IMR-90 (cell line): ENCODE measurements around the gene PIGBOS1. TPM values are rescaled to one million over a fixed set of nuclear protein-coding genes. Genes with fewer than 3 reads are reported as not detected.

Source experiments
- ATAC-seq: fragments of 200-7000 bp; cut with Tn5 transposase; 2 replicates; pipeline ENCODE4 v1.9.1; 2020; ENCODE audit warnings: low read depth, mild to moderate bottlenecking, moderate library complexity
- BruUV-seq: library from RNA; stranded (reverse); fragments of 400-500 nt; replicated peaks from 2 replicates; lab custom pipeline; 2021; lab: Mats Ljungman, UMichigan
- CTCF ChIA-PET: fragments of 300-600 bp; formaldehyde crosslinking; extraction: SDS; loops from one replicate; lab custom pipeline; 2021; ENCODE audit warnings: antibody characterized with exemption; lab: Yijun Ruan, JAX
- POLR2A ChIA-PET: fragments of 300-600 bp; sonication (Branson Sonifier 250); formaldehyde crosslinking; loops from one replicate; lab custom pipeline; 2022; ENCODE audit warnings: antibody characterized with exemption; ENCODE audit not compliant: unreplicated experiment; lab: Charles Lee
- DNase-seq: peaks from one replicate; pipeline ENCODE4 v3.0.0; 2013
- H2AFZ ChIP-seq: replicated peaks from 2 replicates; pipeline ENCODE3; 2013; ENCODE audit warnings: low read length, mild to moderate bottlenecking; ENCODE audit not compliant: poor library complexity
- H2AK5ac ChIP-seq: 2 replicates; pipeline ENCODE4 v1.6.1; 2013; ENCODE audit warnings: low read depth, low read length, inconsistent platforms
- H2AK9ac ChIP-seq: replicated peaks from 2 replicates; pipeline ENCODE3; 2013; ENCODE audit warnings: mild to moderate bottlenecking, low read depth, low read length, moderate library complexity; ENCODE audit not compliant: poor library complexity
- H2BK120ac ChIP-seq: 2 replicates; pipeline ENCODE4 v1.6.1; 2013; ENCODE audit warnings: low read depth, low read length, inconsistent platforms
- H2BK15ac ChIP-seq: 3 replicates; pipeline ENCODE4 v1.6.1; 2013; ENCODE audit warnings: low read depth, low read length, inconsistent platforms
- H2BK20ac ChIP-seq: 2 replicates; pipeline ENCODE4 v1.6.1; 2013; ENCODE audit warnings: low read depth, mild to moderate bottlenecking, inconsistent platforms, low read length, moderate library complexity
- H2BK5ac ChIP-seq: 2 replicates; pipeline ENCODE4 v1.6.1; 2013; ENCODE audit warnings: mild to moderate bottlenecking, low read depth, low read length, inconsistent platforms; ENCODE audit not compliant: poor library complexity, severe bottlenecking
- H3K14ac ChIP-seq: replicated peaks from 2 replicates; pipeline ENCODE4 v1.6.1; 2013; ENCODE audit warnings: low read depth, low read length, inconsistent platforms
- H3K18ac ChIP-seq: 2 replicates; pipeline ENCODE4 v1.6.1; 2013; ENCODE audit warnings: low read depth, low read length, control low read depth
- H3K23ac ChIP-seq: 2 replicates; pipeline ENCODE4 v1.6.1; 2013; ENCODE audit warnings: low read depth, low read length, inconsistent platforms
- H3K27ac ChIP-seq: 2 replicates; pipeline ENCODE4 v1.5.1; 2013; ENCODE audit warnings: mild to moderate bottlenecking, control low read depth, low read length; ENCODE audit not compliant: insufficient read depth
- H3K27me3 ChIP-seq: 2 replicates; pipeline ENCODE4 v1.6.1; 2013; ENCODE audit warnings: low read length; ENCODE audit not compliant: control insufficient read depth, insufficient read depth
- H3K36me3 ChIP-seq: 2 replicates; pipeline ENCODE4 v1.6.1; 2013; ENCODE audit warnings: low read length, mixed read lengths; ENCODE audit not compliant: control insufficient read depth, insufficient read depth
- H3K4ac ChIP-seq: 2 replicates; pipeline ENCODE4 v1.6.1; 2013; ENCODE audit warnings: low read depth, low read length, inconsistent platforms
- H3K4me1 ChIP-seq: 2 replicates; pipeline ENCODE4 v1.6.1; 2013; ENCODE audit warnings: low read length, mixed read lengths; ENCODE audit not compliant: control insufficient read depth, insufficient read depth
- H3K4me2 ChIP-seq: 2 replicates; pipeline ENCODE4 v1.6.1; 2013; ENCODE audit warnings: low read depth, mild to moderate bottlenecking, control low read depth, low read length, moderate library complexity
- H3K4me3 ChIP-seq: 2 replicates; pipeline ENCODE4 v1.5.1; 2013; ENCODE audit warnings: low read depth, mild to moderate bottlenecking, control low read depth, low read length, moderate library complexity; ENCODE audit not compliant: insufficient read depth
- H3K56ac ChIP-seq: 2 replicates; pipeline ENCODE4 v1.6.1; 2013; ENCODE audit warnings: low read length, inconsistent platforms; ENCODE audit not compliant: insufficient read depth; ENCODE audit errors: extremely low read depth
- H3K79me1 ChIP-seq, 2 experiments: 2 replicates each; pipeline ENCODE4 v1.6.1; 2013; ENCODE audit warnings: low read length in 2 of 2, inconsistent platforms in 1 of 2, low read depth in 1 of 2
- H3K9ac ChIP-seq: 2 replicates; pipeline ENCODE4 v1.6.1; 2013; ENCODE audit warnings: low read depth, low read length, control low read depth
- H3K9me1 ChIP-seq: 2 replicates; pipeline ENCODE4 v1.6.1; 2013; ENCODE audit warnings: low read length, inconsistent platforms; ENCODE audit not compliant: insufficient read depth
- H3K9me3 ChIP-seq: 2 replicates; pipeline ENCODE4 v1.6.1; 2013; ENCODE audit warnings: low read length; ENCODE audit not compliant: control insufficient read depth, insufficient read depth
- H4K20me1 ChIP-seq: 2 replicates; pipeline ENCODE4 v1.6.1; 2013; ENCODE audit warnings: low read length, inconsistent platforms; ENCODE audit not compliant: insufficient read depth
- H4K5ac ChIP-seq: 2 replicates; pipeline ENCODE4 v1.6.1; 2013; ENCODE audit warnings: mild to moderate bottlenecking, low read depth, low read length, control low read depth
- H4K8ac ChIP-seq, 2 experiments: 2 replicates each; pipeline ENCODE4 v1.6.1; 2013; ENCODE audit warnings: low read depth in 2 of 2, low read length in 2 of 2, control low read depth in 1 of 2, inconsistent platforms in 1 of 2
- H4K91ac ChIP-seq: 2 replicates; pipeline ENCODE4 v1.6.1; 2013; ENCODE audit warnings: low read depth, low read length, inconsistent platforms; ENCODE audit not compliant: insufficient read depth
- RCOR1 ChIP-seq: IDR thresholded peaks from 2 replicates; pipeline ENCODE4 v1.6.1; 2012; ENCODE audit warnings: mild to moderate bottlenecking, low read length, improper control_type of control experiment; ENCODE audit not compliant: insufficient replicate concordance
- WGBS, 2 experiments: methylation state at CpG; one replicate each; pipeline versions ENCODE4 v1.1.5 to v1.1.7; 2013; ENCODE audit warnings: missing lambda C conversion rate in 2 of 2; ENCODE audit not compliant: insufficient read length in 1 of 2; ENCODE audit errors: extremely low coverage in 2 of 2; 5-methylcytosine and 5-hydroxymethylcytosine counted together
- dilution Hi-C: fragments of 300-500 bp; cut with HindIII; formaldehyde crosslinking; loops from one replicate; pipeline ENCODE4 v1.14.3; 2018; ENCODE audit warnings: low sequenced_read_pairs; ENCODE audit not compliant: unreplicated experiment
- in situ Hi-C: fragments of 300-500 bp; cut with MboI; formaldehyde crosslinking; loops from 3 replicates; pipeline ENCODE4 v1.14.3; 2019; ENCODE audit warnings: low sequenced_read_pairs, inconsistent platforms, mixed read lengths
- intact Hi-C: fragments of 100-400 bp; cut with micrococcal nuclease; formaldehyde crosslinking; loops from 2 replicates; pipeline ENCODE4 v1.10.0; 2022
- polyA plus RNA-seq, 3 experiments: library from polyadenylated mRNA; depleted of rRNA; stranded (reverse); fragments of >200 nt; gene quantifications; 2 replicates each; pipeline ENCODE4 v1.2.3, GENCODE V29; 2012; ENCODE audit warnings: low replicate concordance in 1 of 3
- total RNA-seq: library from RNA; depleted of rRNA; stranded (reverse); fragments of >200 nt; gene quantifications from 2 replicates; pipeline ENCODE4 v1.2.3, GENCODE V29; 2012

PIGBOS1 gene
- total and polyA plus RNA-seq, 2 of the 4 experiments (the other 2 are of a cell fraction), result 11.7 to 12.7 TPM

DNA sequence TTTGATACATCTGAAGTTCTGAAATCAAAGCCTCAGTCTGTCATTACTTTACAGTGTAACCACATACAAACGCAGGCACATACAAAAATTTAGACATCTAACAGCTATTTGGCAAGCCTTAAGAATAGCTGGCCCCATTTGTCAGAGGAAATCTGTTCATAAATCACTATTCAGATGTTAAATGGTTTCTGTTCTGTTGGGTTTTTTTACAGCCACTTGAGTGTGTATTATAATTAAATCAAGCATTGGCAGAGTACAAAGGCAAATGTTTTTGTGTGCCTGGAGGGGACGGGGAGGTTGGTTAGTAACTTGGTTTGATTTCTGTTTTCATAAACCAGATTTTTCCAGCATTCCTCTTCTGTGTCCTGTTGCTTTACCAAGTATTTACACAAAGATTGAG, 24.2 kb upstream of the PIGBOS1 start:
- no peak overlapping the region for H3K4ac ChIP-seq
- H3K79me1 ChIP-seq, result no peaks in the 10 kb centered on the region; a peak in 1 of 4 replicates
- H2BK20ac ChIP-seq, result no peak overlapping the region
- ChIA-PET CTCF (no interaction called here), POLR2A (no interaction called here)
- H3K9ac ChIP-seq, result no peak overlapping the region
- H2AK9ac ChIP-seq, result no peak overlapping the region
- no peak overlapping the region for H2AFZ ChIP-seq
- ATAC-seq (peak; percentile 49), DNase-seq (no peak)
- no peak overlapping the region for H3K18ac ChIP-seq
- no peak overlapping the region for H4K8ac ChIP-seq
- H3K56ac ChIP-seq, result no peak overlapping the region
- no peaks in the 10 kb centered on the region for H3K27me3 ChIP-seq
- H3K9me3 ChIP-seq, result no peaks in the 10 kb centered on the region
- H2BK5ac ChIP-seq, result no peak overlapping the region
- H3K23ac ChIP-seq, result no peak overlapping the region
- no peak overlapping the region for H3K4me3 ChIP-seq
- no peaks in the 10 kb centered on the region for H3K9me1 ChIP-seq
- TF ChIP-seq RCOR1, result no peak
- H3K4me1 ChIP-seq, result peaks cover 2% of the 10 kb centered on the region
- no peaks in the 10 kb centered on the region for H4K20me1 ChIP-seq
- H3K36me3 ChIP-seq, result peaks cover 6% of the 10 kb centered on the region
- no TSS peak for BruUV-seq
- H3K4me2 ChIP-seq, result no peak overlapping the region
- H2AK5ac ChIP-seq, result no peak overlapping the region
- in situ Hi-C loops (no loop called here), dilution Hi-C loops (no loop called here), intact Hi-C loops (no loop called here)
- H2BK15ac ChIP-seq, result no peak overlapping the region
- WGBS, 2 experiments, result no CpG with 5 or more reads among the region's 2 CpGs
- H4K5ac ChIP-seq, result no peak overlapping the region
- no peak overlapping the region for H3K27ac ChIP-seq
- no peak overlapping the region for H3K14ac ChIP-seq
- H4K91ac ChIP-seq, result no peak overlapping the region
- no peak overlapping the region for H2BK120ac ChIP-seq
